Muscle layer of colon (tissue), 2 donors: ENCODE data around the gene CAMKK2.
"Not testable (repeated sequence)": the region's sequence is repeated elsewhere in the genome, so short reads cannot be mapped to it uniquely, and the experiment has no call there.

ENCODE experiments used
- H3K27ac ChIP-seq: one replicate; pipeline ENCODE4 v1.7.0; 2013; ENCODE audit warnings: low read depth, mild to moderate bottlenecking, low read length, moderate library complexity
- H3K27me3 ChIP-seq, 2 donors: one replicate each; pipeline ENCODE4 v1.7.0; 2013; ENCODE audit warnings: low read length in 2 of 2, mild to moderate bottlenecking in 2 of 2; ENCODE audit not compliant: insufficient read depth in 2 of 2, control insufficient read depth in 1 of 2
- H3K36me3 ChIP-seq: one replicate; pipeline ENCODE4 v1.7.0; 2013; ENCODE audit warnings: mild to moderate bottlenecking, low read length; ENCODE audit not compliant: insufficient read depth
- H3K4me1 ChIP-seq: one replicate; pipeline ENCODE4 v1.7.0; 2013; ENCODE audit warnings: mild to moderate bottlenecking, low read length; ENCODE audit not compliant: insufficient read depth
- H3K4me3 ChIP-seq, 2 donors: one replicate each; pipeline ENCODE4 v1.7.0; 2013; ENCODE audit warnings: low read length in 2 of 2, low read depth in 1 of 2, mild to moderate bottlenecking in 1 of 2, moderate library complexity in 1 of 2
- H3K9ac ChIP-seq: one replicate; pipeline ENCODE4 v1.7.0; 2013; ENCODE audit warnings: low read length
- H3K9me3 ChIP-seq: one replicate; pipeline ENCODE4 v1.7.0; 2013; ENCODE audit warnings: mild to moderate bottlenecking, low read length
- donor health status: abdominal sarcoma.
- donor health status: Adenocarcinoma of cecum.

The CAMKK2 gene

GRCh38 chr12:121239351-121240061 is 57.0 kb downstream of the CAMKK2 start:
- H3K36me3 ChIP-seq, result peaks cover 5% of the 10 kb centered on the region
- H3K27ac ChIP-seq, result peak overlapping the region; percentile 85
- peak overlapping the region; percentile 14 for H3K9ac ChIP-seq
- H3K9me3 ChIP-seq, result no peaks in the 10 kb centered on the region
- peak overlapping the region in 1 of 2 donors; percentile 30 for H3K4me3 ChIP-seq
- no peaks in the 10 kb centered on the region for H3K27me3 ChIP-seq
- H3K4me1 ChIP-seq, result peaks cover 39% of the 10 kb centered on the region

GRCh38 chr12:121238604-121239350 is 57.7 kb downstream of the CAMKK2 start:
- Histone ChIP-seq H3K27me3 (no peaks in the 10 kb centered on the region), H3K27ac (peak overlapping the region; percentile 85), H3K36me3 (peaks cover 6% of the 10 kb centered on the region), H3K9ac (no peak overlapping the region), H3K9me3 (no peaks in the 10 kb centered on the region), H3K4me1 (peaks cover 39% of the 10 kb centered on the region), H3K4me3 (peak overlapping the region in 1 of 2 donors; percentile 8)

- Histone ChIP-seq H3K27ac (peak overlapping the region; percentile 31), H3K36me3 (peaks cover 11% of the 10 kb centered on the region), H3K4me3 (no peak overlapping the region), H3K9ac (no peak overlapping the region), H3K4me1 (peaks cover 39% of the 10 kb centered on the region), H3K27me3 (no peaks in the 10 kb centered on the region), H3K9me3 (no peaks in the 10 kb centered on the region)
These were observed 58.4 kb downstream of the CAMKK2 start for GRCh38 chr12:121238086-121238485.

- peak overlapping the region; percentile 31 for H3K27ac ChIP-seq
- H3K9me3 ChIP-seq, result no peaks in the 10 kb centered on the region
- peaks cover 11% of the 10 kb centered on the region for H3K36me3 ChIP-seq
- no peaks in the 10 kb centered on the region for H3K27me3 ChIP-seq
- peaks cover 39% of the 10 kb centered on the region for H3K4me1 ChIP-seq
- H3K9ac ChIP-seq, result no peak overlapping the region
- H3K4me3 ChIP-seq, result no peak overlapping the region
These were observed 59.1 kb downstream of the CAMKK2 start for GRCh38 chr12:121237415-121237814.

DNA sequence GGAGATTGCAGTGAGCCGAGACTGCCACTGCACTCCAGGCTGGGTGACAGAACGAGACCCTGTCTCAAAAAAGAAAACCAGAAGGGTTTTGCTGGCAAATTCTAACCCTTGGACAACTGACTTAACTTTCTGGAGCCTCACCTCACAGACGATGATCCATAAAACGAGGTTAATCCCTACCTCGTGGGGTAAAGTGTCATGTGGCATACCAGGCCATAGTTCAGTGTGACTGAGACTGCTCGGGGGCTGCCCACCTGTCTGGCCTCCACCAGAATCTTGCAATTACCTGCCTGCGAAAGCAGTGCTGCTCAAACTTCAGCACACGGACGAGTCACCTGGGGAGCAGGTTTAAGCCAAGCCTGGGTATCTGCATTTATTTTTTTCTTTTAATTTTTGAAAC is 59.7 kb downstream of the CAMKK2 start:
- peaks cover 11% of the 10 kb centered on the region for H3K36me3 ChIP-seq
- H3K27ac ChIP-seq, result no peak overlapping the region
- H3K4me3 ChIP-seq, result no peak overlapping the region
- H3K9ac ChIP-seq, result no peak overlapping the region
- no peaks in the 10 kb centered on the region for H3K27me3 ChIP-seq
- no peaks in the 10 kb centered on the region for H3K9me3 ChIP-seq
- peaks cover 39% of the 10 kb centered on the region for H3K4me1 ChIP-seq

- no peak overlapping the region for H3K9ac ChIP-seq
- H3K4me1 ChIP-seq, result peaks cover 20% of the 10 kb centered on the region
- H3K36me3 ChIP-seq, result peaks cover 13% of the 10 kb centered on the region
- H3K9me3 ChIP-seq, result no peaks in the 10 kb centered on the region
- H3K27me3 ChIP-seq, result no peaks in the 10 kb centered on the region
- H3K27ac ChIP-seq, result no peak overlapping the region
- H3K4me3 ChIP-seq, result no peak overlapping the region
These were observed 62.9 kb downstream of the CAMKK2 start for GRCh38 chr12:121233628-121234020.

DNA sequence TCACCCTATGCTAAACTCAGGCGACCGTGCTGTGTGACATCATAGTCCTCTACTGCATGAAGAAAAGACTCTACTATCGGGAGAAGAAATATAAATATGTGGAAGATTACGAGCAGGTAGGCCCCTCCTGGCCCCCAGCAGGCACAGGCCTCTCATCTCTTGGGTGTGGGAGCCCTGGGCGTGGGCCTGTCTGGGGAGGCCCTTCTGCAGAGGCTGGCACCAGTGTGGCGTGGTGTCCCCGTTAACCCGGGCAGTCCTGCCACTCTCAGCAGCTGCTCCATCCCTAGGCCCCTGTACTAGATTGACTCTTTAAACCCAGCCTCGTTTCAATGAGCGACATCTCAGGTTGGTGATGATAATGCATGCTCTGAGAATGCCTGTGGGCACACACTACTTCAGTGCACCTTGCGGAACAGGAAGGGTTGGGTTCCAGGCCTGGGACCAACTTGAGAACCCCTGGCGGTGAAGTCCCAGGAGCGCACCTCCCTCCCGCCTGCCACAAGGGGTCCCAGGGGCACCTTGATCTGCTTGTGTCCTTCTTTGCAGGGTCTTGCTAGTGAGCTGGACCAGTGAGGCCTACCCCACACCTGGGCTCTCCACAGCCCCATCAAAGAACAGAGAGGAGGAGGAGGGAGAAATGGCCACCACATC is 63.4 kb downstream of the CAMKK2 start:
- Histone ChIP-seq H3K9me3 (no peaks in the 10 kb centered on the region), H3K27me3 (no peaks in the 10 kb centered on the region), H3K4me3 (no peak overlapping the region), H3K36me3 (peaks cover 16% of the 10 kb centered on the region), H3K9ac (no peak overlapping the region), H3K4me1 (peaks cover 15% of the 10 kb centered on the region), H3K27ac (no peak overlapping the region)

DNA sequence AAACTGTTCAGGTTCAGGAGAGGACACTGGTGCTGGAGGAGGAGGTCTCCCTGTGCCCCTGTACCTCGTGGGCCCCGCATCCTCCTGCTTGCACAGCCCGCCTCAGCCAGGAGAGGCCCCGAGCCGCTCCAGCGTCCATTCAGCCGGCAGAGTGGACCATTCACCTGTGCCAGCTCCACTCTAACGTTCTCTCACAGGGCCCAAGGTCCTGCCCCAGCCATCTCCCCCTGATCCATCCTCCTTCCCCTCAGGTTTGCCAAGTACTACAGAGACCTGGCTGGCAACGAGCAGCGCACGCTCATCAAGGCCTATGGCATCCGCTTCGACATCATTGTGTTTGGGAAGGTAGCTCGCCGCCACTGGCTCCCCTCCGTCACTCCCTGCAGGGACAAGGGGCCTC is 64.3 kb downstream of the CAMKK2 start:
- Histone ChIP-seq H3K9ac (no peak overlapping the region), H3K4me3 (no peak overlapping the region), H3K27me3 (no peaks in the 10 kb centered on the region), H3K36me3 (peaks cover 16% of the 10 kb centered on the region), H3K27ac (no peak overlapping the region), H3K9me3 (no peaks in the 10 kb centered on the region), H3K4me1 (peaks cover 6% of the 10 kb centered on the region)

GRCh38 chr12:121230538-121230907 is 66.0 kb downstream of the CAMKK2 start:
- Histone ChIP-seq H3K9ac (no peak overlapping the region), H3K9me3 (no peaks in the 10 kb centered on the region), H3K27me3 (no peaks in the 10 kb centered on the region), H3K36me3 (peaks cover 10% of the 10 kb centered on the region), H3K4me3 (no peak overlapping the region), H3K27ac (no peak overlapping the region), H3K4me1 (peaks cover 6% of the 10 kb centered on the region)

DNA sequence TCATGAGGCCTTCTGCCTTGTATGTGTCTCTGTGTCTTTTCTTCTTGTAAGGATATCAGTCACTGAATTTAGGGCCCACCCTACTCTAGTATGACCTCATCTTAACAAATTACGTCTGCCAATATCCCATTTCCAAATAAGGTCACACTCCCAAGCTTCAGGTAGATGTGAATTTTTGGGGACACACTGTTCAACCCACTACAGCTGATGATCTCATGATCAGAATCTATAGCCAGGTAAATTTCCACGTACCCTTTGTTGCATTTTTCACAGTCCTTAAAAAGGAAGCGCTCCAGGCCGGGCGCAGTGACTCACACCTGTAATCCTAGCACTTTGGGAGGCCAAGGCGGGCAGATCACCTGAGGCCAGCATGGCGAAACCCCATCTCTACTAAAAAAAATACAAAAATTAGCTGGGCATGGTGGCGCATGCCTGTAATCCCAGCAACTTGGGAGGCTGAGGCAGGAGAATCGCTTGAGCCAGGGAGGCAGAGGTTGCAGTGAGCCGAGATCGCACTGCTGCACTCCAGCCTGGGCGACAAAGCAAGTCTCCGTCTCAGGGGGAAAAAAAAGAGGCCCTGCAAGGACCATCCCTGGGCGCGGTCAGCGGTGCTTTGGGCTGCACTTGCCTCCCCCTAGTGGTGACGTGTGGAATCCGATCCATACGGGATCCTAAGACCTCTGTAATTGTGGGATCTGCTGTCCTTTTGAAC is 66.5 kb downstream of the CAMKK2 start:
- H3K27ac ChIP-seq, H3K4me3 ChIP-seq, H3K9me3 ChIP-seq, H3K4me1 ChIP-seq, H3K9ac ChIP-seq, H3K27me3 ChIP-seq: not testable (repeated sequence)
- peaks cover 10% of the 10 kb centered on the region for H3K36me3 ChIP-seq
